MM.1S (cell line): ENCODE measurements around the gene RGS6.

Experiments used
- EZH2 ChIP-seq: fragments of 300-600 bp; sonication (generic); optimal IDR thresholded peaks from 2 replicates; pipeline ENCODE3; 2017; ENCODE audit warnings: low read depth, mild to moderate bottlenecking, antibody characterized with exemption, low read length, mixed read lengths
- EZH2phosphoT487 ChIP-seq: fragments of 300-600 bp; sonication (generic); IDR thresholded peaks from 2 replicates; pipeline ENCODE4 v1.6.1; 2018; ENCODE audit warnings: antibody characterized with exemption, low read length
- TF ChIP-seq, protein P1 (sequence below): fragments of 300-600 bp; sonication (generic); IDR thresholded peaks from 2 replicates; pipeline ENCODE4 v1.5.1; 2016; ENCODE audit warnings: antibody characterized with exemption, low read length, mixed read lengths

- TF ChIP-seq, protein P1, sequence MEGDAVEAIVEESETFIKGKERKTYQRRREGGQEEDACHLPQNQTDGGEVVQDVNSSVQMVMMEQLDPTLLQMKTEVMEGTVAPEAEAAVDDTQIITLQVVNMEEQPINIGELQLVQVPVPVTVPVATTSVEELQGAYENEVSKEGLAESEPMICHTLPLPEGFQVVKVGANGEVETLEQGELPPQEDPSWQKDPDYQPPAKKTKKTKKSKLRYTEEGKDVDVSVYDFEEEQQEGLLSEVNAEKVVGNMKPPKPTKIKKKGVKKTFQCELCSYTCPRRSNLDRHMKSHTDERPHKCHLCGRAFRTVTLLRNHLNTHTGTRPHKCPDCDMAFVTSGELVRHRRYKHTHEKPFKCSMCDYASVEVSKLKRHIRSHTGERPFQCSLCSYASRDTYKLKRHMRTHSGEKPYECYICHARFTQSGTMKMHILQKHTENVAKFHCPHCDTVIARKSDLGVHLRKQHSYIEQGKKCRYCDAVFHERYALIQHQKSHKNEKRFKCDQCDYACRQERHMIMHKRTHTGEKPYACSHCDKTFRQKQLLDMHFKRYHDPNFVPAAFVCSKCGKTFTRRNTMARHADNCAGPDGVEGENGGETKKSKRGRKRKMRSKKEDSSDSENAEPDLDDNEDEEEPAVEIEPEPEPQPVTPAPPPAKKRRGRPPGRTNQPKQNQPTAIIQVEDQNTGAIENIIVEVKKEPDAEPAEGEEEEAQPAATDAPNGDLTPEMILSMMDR, result no peak
- no peak for TF ChIP-seq EZH2
- no peak for TF ChIP-seq EZH2phosphoT487
These were observed 311.4 kb downstream of the RGS6 start for GRCh38 chr14:72243309-72244293.
